Stimulated activated CD8-positive, alpha-beta memory T cell treated with anti-CD3 and anti-CD28 coated beads, Interleukin-7, amount 100 ng/mL, for 4 hours (primary cell): Measurements from ENCODE around the gene PLEKHH1.

Source experiments
- DNase-seq, 2 donors: peaks; one replicate each; pipeline ENCODE4 v3.0.0-alpha.2; 2020; ENCODE audit warnings: low read depth in 2 of 2

The PLEKHH1 gene

GRCh38 chr14:67532998-67533753 lies at the start of gene PLEKHH1:
PLEKHH1 (plus strand) TSS chr14:67533290; CDS start chr14:67541868, 8,578 bp downstream.
- DNase-seq: peak; percentile 14 to 44

- DNase-seq: no peak
Measured at GRCh38 chr14:67483579-67484285, 49.4 kb upstream of the PLEKHH1 start.

GRCh38 chr14:67485501-67486095 lies 47.5 kb upstream of the PLEKHH1 start:
- no peak for DNase-seq

- DNase-seq: no peak
Measured at GRCh38 chr14:67486890-67487289, 46.2 kb upstream of the PLEKHH1 start.

GRCh38 chr14:67487332-67487731 lies 45.8 kb upstream of the PLEKHH1 start:
- no peak for DNase-seq

GRCh38 chr14:67487937-67488893 lies 44.9 kb upstream of the PLEKHH1 start, which contains the start of gene TMEM229B:
TMEM229B (minus strand) TSS chr14:67488721; CDS start chr14:67473923, 14,798 bp downstream.
- DNase-seq: peak; percentile 60 to 64

- DNase-seq: no peak
Measured at GRCh38 chr14:67490196-67490595, 42.9 kb upstream of the PLEKHH1 start.

GRCh38 chr14:67491285-67491684 lies 41.8 kb upstream of the PLEKHH1 start:
- no peak for DNase-seq

GRCh38 chr14:67491741-67492507 lies 41.2 kb upstream of the PLEKHH1 start:
- DNase-seq: no peak

GRCh38 chr14:67492538-67492937 lies 40.6 kb upstream of the PLEKHH1 start:
- no peak for DNase-seq

GRCh38 chr14:67493092-67493717 lies 39.9 kb upstream of the PLEKHH1 start:
- DNase-seq: no peak

- no peak for DNase-seq
Measured at GRCh38 chr14:67495827-67496226, 37.3 kb upstream of the PLEKHH1 start.

GRCh38 chr14:67497216-67497615 lies 35.9 kb upstream of the PLEKHH1 start:
- DNase-seq: no peak

GRCh38 chr14:67497716-67498115 lies 35.4 kb upstream of the PLEKHH1 start:
- DNase-seq: no peak

- DNase-seq: no peak
Measured at GRCh38 chr14:67500981-67501380, 32.1 kb upstream of the PLEKHH1 start.

GRCh38 chr14:67501670-67502069 lies 31.4 kb upstream of the PLEKHH1 start:
- DNase-seq: no peak

- no peak for DNase-seq
Measured at GRCh38 chr14:67502867-67503266, 30.2 kb upstream of the PLEKHH1 start.

GRCh38 chr14:67503331-67503730 lies 29.8 kb upstream of the PLEKHH1 start:
- no peak for DNase-seq

GRCh38 chr14:67505254-67505653 lies 27.8 kb upstream of the PLEKHH1 start:
- no peak for DNase-seq

GRCh38 chr14:67508956-67509355 lies 24.1 kb upstream of the PLEKHH1 start:
- DNase-seq: no peak
